Measurements from ENCODE around the gene TBXAS1.

Gene TBXAS1

GRCh38 chr7:139990571-139991268 lies 161.7 kb downstream of the TBXAS1 start:
- no peak for ATAC-seq
- no peak overlapping the region for H3K4me3 Mint-ChIP-seq
- H3K27me3 Mint-ChIP-seq, result no peaks in the 10 kb centered on the region
- peaks cover 13% of the 10 kb centered on the region for H3K4me1 Mint-ChIP-seq
- no peak overlapping the region for H3K27ac Mint-ChIP-seq
- no peaks in the 10 kb centered on the region for H3K9me3 Mint-ChIP-seq
- H3K36me3 Mint-ChIP-seq, result no peaks in the 10 kb centered on the region

GRCh38 chr7:139991269-139991666 lies 162.2 kb downstream of the TBXAS1 start:
- Mint-ChIP-seq H3K27me3 (no peaks in the 10 kb centered on the region), H3K36me3 (no peaks in the 10 kb centered on the region), H3K9me3 (no peaks in the 10 kb centered on the region), H3K27ac (no peak overlapping the region), H3K4me1 (peaks cover 13% of the 10 kb centered on the region), H3K4me3 (no peak overlapping the region)
- no peak for ATAC-seq

GRCh38 chr7:139991911-139992310 lies 162.8 kb downstream of the TBXAS1 start:
- Mint-ChIP-seq H3K27me3 (no peaks in the 10 kb centered on the region), H3K9me3 (no peaks in the 10 kb centered on the region), H3K4me3 (no peak overlapping the region), H3K27ac (no peak overlapping the region), H3K36me3 (no peaks in the 10 kb centered on the region), H3K4me1 (peaks cover 13% of the 10 kb centered on the region)
- ATAC-seq, result no peak

- H3K9me3 Mint-ChIP-seq, result no peaks in the 10 kb centered on the region
- no peaks in the 10 kb centered on the region for H3K36me3 Mint-ChIP-seq
- H3K4me3 Mint-ChIP-seq, result no peak overlapping the region
- H3K27me3 Mint-ChIP-seq, result no peaks in the 10 kb centered on the region
- H3K4me1 Mint-ChIP-seq, result peaks cover 13% of the 10 kb centered on the region
- no peak overlapping the region for H3K27ac Mint-ChIP-seq
- ATAC-seq, result no peak
Measured at GRCh38 chr7:139992353-139993044, 163.4 kb downstream of the TBXAS1 start.

DNA sequence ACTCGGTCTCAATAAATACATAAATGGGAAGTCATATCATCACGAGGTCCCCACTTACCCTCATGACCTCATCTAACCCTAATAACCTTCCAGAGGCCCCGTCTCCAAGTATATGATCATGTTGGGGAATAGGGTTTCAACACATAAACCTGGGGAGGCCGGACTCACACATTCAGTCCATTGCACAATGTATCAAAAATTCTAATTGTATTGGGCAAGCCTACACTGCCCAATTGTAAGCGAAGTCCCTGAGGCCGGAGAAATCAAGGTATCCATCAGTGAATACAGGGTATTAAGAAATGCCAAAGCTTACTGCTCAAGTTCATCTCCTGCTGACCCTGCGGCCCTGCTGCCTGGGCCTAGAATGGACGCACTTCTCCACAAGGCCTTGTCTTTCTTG lies 164.1 kb downstream of the TBXAS1 start:
- H3K9me3 Mint-ChIP-seq, result no peaks in the 10 kb centered on the region
- no peak overlapping the region for H3K27ac Mint-ChIP-seq
- H3K36me3 Mint-ChIP-seq, result no peaks in the 10 kb centered on the region
- no peak overlapping the region for H3K4me3 Mint-ChIP-seq
- H3K4me1 Mint-ChIP-seq, result peaks cover 13% of the 10 kb centered on the region
- no peaks in the 10 kb centered on the region for H3K27me3 Mint-ChIP-seq
- no peak for ATAC-seq

DNA sequence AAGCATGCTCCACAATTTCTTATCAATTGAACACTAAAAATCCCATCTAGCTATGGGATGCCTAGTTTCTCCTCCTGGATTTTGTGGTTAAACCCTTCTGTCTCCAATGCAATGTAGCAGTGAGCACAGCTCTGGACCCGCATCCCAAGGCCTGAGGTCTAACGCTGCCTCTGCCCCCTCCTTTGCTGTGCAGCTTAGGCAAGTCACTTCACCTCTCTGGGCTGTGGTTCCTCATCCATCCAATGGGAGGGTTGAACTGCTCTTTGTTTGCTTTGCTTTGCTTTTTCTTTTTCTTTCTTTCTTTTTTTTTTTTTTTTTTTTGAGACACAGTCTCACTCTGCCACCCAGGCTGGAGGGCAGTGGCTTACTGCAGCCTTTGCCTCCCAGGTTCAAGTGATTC lies 164.5 kb downstream of the TBXAS1 start:
- ATAC-seq, result no peak
- Mint-ChIP-seq H3K36me3 (no peaks in the 10 kb centered on the region), H3K4me1 (peaks cover 13% of the 10 kb centered on the region), H3K9me3 (no peaks in the 10 kb centered on the region), H3K4me3 (no peak overlapping the region), H3K27ac (no peak overlapping the region), H3K27me3 (no peaks in the 10 kb centered on the region)

- Mint-ChIP-seq H3K4me1 (peaks cover 10% of the 10 kb centered on the region), H3K27ac (no peak overlapping the region), H3K27me3 (no peaks in the 10 kb centered on the region), H3K4me3 (no peak overlapping the region), H3K9me3 (no peaks in the 10 kb centered on the region), H3K36me3 (no peaks in the 10 kb centered on the region)
- no peak for ATAC-seq
Measured at GRCh38 chr7:139994356-139994755, 165.3 kb downstream of the TBXAS1 start.

GRCh38 chr7:139995017-139995915 lies 166.2 kb downstream of the TBXAS1 start:
- ATAC-seq, result no peak
- H3K4me1 Mint-ChIP-seq, result peaks cover 1% of the 10 kb centered on the region
- no peaks in the 10 kb centered on the region for H3K9me3 Mint-ChIP-seq
- no peaks in the 10 kb centered on the region for H3K36me3 Mint-ChIP-seq
- H3K27me3 Mint-ChIP-seq, result no peaks in the 10 kb centered on the region
- no peak overlapping the region for H3K27ac Mint-ChIP-seq
- no peak overlapping the region for H3K4me3 Mint-ChIP-seq

DNA sequence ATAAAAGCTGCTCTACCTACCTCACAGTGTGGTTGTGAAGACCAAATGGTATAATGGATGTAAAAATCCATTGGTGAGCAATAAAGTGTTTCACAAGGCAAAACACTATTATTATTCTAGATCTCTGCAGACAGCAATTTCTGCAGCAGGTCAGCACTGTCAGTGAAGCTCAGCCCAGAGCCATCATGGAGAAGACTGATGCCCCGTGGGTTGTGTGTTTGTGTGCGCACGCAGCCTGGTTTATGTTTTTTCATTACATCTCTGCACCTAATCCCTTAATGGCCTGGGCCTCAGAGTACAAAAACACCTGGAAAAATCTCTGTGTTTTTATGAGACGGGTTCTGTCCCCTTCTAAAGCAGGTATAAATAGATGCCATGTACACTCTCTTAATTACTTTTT lies 169.5 kb downstream of the TBXAS1 start:
- Mint-ChIP-seq H3K27ac (no peak overlapping the region), H3K4me1 (peaks cover 13% of the 10 kb centered on the region), H3K9me3 (no peaks in the 10 kb centered on the region), H3K36me3 (no peaks in the 10 kb centered on the region), H3K4me3 (no peak overlapping the region), H3K27me3 (no peaks in the 10 kb centered on the region)
- no peak for ATAC-seq

- Mint-ChIP-seq H3K4me3 (no peak overlapping the region), H3K4me1 (peaks cover 20% of the 10 kb centered on the region), H3K9me3 (no peaks in the 10 kb centered on the region), H3K36me3 (no peaks in the 10 kb centered on the region), H3K27me3 (no peaks in the 10 kb centered on the region), H3K27ac (no peak overlapping the region)
- ATAC-seq, result no peak
Measured at GRCh38 chr7:139999516-139999915, 170.5 kb downstream of the TBXAS1 start.

- no peaks in the 10 kb centered on the region for H3K27me3 Mint-ChIP-seq
- no peak for ATAC-seq
- no peaks in the 10 kb centered on the region for H3K36me3 Mint-ChIP-seq
- no peak overlapping the region for H3K4me3 Mint-ChIP-seq
- H3K9me3 Mint-ChIP-seq, result no peaks in the 10 kb centered on the region
- no peak overlapping the region for H3K27ac Mint-ChIP-seq
- peaks cover 20% of the 10 kb centered on the region for H3K4me1 Mint-ChIP-seq
Measured at GRCh38 chr7:140000666-140001268, 171.7 kb downstream of the TBXAS1 start.

DNA sequence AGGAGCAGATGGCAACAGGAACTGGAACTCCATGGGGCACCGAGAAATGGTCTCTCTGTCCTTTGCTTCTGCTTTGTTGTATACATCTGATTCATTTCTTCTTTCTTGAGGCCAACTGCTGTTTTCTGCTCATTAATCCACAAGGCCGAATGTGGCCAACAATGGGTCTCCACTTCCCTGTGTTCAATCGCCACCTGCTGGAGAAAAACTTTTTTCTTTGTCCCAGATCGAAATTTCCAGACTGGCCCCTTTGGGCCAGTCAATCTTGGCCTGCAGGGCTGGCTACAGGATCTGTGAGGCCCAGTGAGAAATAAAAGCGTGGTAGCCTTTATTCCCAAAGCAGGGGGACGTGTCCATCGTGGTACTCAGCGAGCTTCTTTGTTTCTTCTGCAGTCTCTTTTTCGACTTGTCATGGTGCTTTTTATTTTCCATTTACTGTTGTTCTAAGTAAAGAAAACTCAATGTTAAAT lies 174.9 kb downstream of the TBXAS1 start:
- H3K27me3 Mint-ChIP-seq, result peaks cover 9% of the 10 kb centered on the region
- no peak overlapping the region for H3K4me3 Mint-ChIP-seq
- peaks cover 20% of the 10 kb centered on the region for H3K4me1 Mint-ChIP-seq
- peaks cover 6% of the 10 kb centered on the region for H3K36me3 Mint-ChIP-seq
- ATAC-seq, result peak; percentile 64
- H3K9me3 Mint-ChIP-seq, result no peaks in the 10 kb centered on the region
- no peak overlapping the region for H3K27ac Mint-ChIP-seq

GRCh38 chr7:140004672-140005071 lies 175.6 kb downstream of the TBXAS1 start:
- Mint-ChIP-seq H3K4me3 (no peak overlapping the region), H3K27ac (no peak overlapping the region), H3K36me3 (peaks cover 6% of the 10 kb centered on the region), H3K27me3 (peaks cover 9% of the 10 kb centered on the region), H3K9me3 (no peaks in the 10 kb centered on the region), H3K4me1 (peaks cover 20% of the 10 kb centered on the region)
- no peak for ATAC-seq

DNA sequence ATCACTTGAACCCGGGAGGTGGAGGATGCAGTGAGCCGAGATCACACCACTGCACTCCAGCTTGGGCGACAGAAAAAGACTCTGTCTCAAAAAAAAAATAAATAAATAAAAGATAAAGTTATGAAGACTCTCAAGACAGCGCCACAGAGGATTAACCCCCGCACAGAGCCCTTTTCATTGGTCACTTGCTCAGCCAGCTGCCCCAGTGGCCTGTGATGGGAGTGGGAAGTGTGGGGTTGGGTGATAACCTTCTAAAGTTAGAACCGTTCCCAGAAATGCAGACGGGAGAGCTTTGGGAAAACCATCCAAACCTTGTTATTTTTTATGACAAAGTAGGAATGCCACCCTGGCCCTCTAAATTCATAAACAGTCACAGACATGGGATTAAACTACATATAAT lies 176.3 kb downstream of the TBXAS1 start:
- no peak overlapping the region for H3K4me3 Mint-ChIP-seq
- no peak overlapping the region for H3K27ac Mint-ChIP-seq
- ATAC-seq, result no peak
- peaks cover 20% of the 10 kb centered on the region for H3K4me1 Mint-ChIP-seq
- peaks cover 6% of the 10 kb centered on the region for H3K36me3 Mint-ChIP-seq
- peaks cover 9% of the 10 kb centered on the region for H3K27me3 Mint-ChIP-seq
- no peaks in the 10 kb centered on the region for H3K9me3 Mint-ChIP-seq
